ENCODE results near the gene SHROOM3.

Gene SHROOM3

GRCh38 chr4:76539979-76540378 lies 105.0 kb downstream of the SHROOM3 start:
- DNase-seq (ENCODE audit: low read depth in 2 of 2) = no peak

GRCh38 chr4:76540486-76540885 lies 105.5 kb downstream of the SHROOM3 start:
- no peak for DNase-seq (ENCODE audit: low read depth in 2 of 2)

GRCh38 chr4:76543378-76543777 lies 108.3 kb downstream of the SHROOM3 start:
- DNase-seq (ENCODE audit: low read depth in 2 of 2) = no peak

GRCh38 chr4:76544725-76545124 lies 109.7 kb downstream of the SHROOM3 start:
- no peak for DNase-seq (ENCODE audit: low read depth in 2 of 2)

- no peak for DNase-seq (ENCODE audit: low read depth in 2 of 2)
Observed at GRCh38 chr4:76545226-76545884, 110.3 kb downstream of the SHROOM3 start.

- no peak for DNase-seq (ENCODE audit: low read depth in 2 of 2)
Observed at GRCh38 chr4:76546327-76546726, 111.3 kb downstream of the SHROOM3 start.

- peak; percentile 72 to 75 for DNase-seq (ENCODE audit: low read depth in 2 of 2)
Observed at GRCh38 chr4:76546759-76547742, 112.0 kb downstream of the SHROOM3 start.

GRCh38 chr4:76548704-76549103 lies 113.7 kb downstream of the SHROOM3 start:
- DNase-seq (ENCODE audit: low read depth in 2 of 2) = no peak

GRCh38 chr4:76549765-76550164 lies 114.7 kb downstream of the SHROOM3 start:
- DNase-seq (ENCODE audit: low read depth in 2 of 2) = no peak

GRCh38 chr4:76550966-76551780 lies 116.1 kb downstream of the SHROOM3 start:
- no peak for DNase-seq (ENCODE audit: low read depth in 2 of 2)

- no peak for DNase-seq (ENCODE audit: low read depth in 2 of 2)
Observed at GRCh38 chr4:76554630-76555029, 119.6 kb downstream of the SHROOM3 start.

- no peak for DNase-seq (ENCODE audit: low read depth in 2 of 2)
Observed at GRCh38 chr4:76556452-76556851, 121.4 kb downstream of the SHROOM3 start.

- no peak for DNase-seq (ENCODE audit: low read depth in 2 of 2)
Observed at GRCh38 chr4:76558396-76559235, 123.6 kb downstream of the SHROOM3 start.

GRCh38 chr4:76559236-76560071 lies 124.4 kb downstream of the SHROOM3 start:
- DNase-seq (ENCODE audit: low read depth in 2 of 2) = no peak

GRCh38 chr4:76562161-76562560 lies 127.1 kb downstream of the SHROOM3 start:
- DNase-seq (ENCODE audit: low read depth in 2 of 2) = peak in 1 of 2 experiments; percentile 74

- no peak for DNase-seq (ENCODE audit: low read depth in 2 of 2)
Observed at GRCh38 chr4:76562836-76563453, 127.9 kb downstream of the SHROOM3 start.

GRCh38 chr4:76563454-76564122 lies 128.6 kb downstream of the SHROOM3 start:
- DNase-seq (ENCODE audit: low read depth in 2 of 2) = no peak

GRCh38 chr4:76564123-76564915 lies 129.3 kb downstream of the SHROOM3 start:
- DNase-seq (ENCODE audit: low read depth in 2 of 2) = no peak
